Stomach (tissue), 4 donors: Measurements from ENCODE around the gene ANKRD31.

Source experiments
- CTCF ChIP-seq, 7 experiments: fragments of 450-650 bp in 4 of 7; fragments of 200-600 bp in 3 of 7; sonication (generic) in 3 of 7; IDR thresholded peaks; one replicate each; pipeline ENCODE4 v1.5.1; 2016 to 2019; ENCODE audit warnings: antibody characterized with exemption in 7 of 7, control low read depth in 2 of 7, mild to moderate bottlenecking in 1 of 7
- POLR2A ChIP-seq, 4 donors: fragments of 450-650 bp; IDR thresholded peaks; one replicate each; pipeline ENCODE4 v1.6.1; 2016; ENCODE audit warnings: antibody characterized with exemption in 4 of 4, control low read depth in 2 of 4, mild to moderate bottlenecking in 1 of 4, moderate library complexity in 1 of 4

DNA sequence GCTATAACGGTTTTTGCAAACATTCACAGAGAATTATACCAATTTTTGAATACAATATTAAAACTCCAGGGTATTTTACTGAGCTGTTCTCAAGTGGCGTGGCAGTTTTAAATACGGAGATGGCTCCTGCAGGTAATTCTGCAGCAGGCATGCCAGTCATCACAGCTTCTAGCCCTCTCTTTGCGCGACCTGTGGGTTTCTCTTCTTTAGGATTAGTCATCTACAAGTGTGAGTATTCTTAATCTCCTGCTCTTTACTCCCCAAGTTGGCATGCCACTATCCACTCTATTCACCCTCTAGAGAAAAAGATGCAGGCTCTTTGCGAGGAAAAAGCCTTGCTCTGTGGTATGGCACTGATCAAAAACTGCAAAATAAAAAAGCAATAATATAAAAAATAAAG is 43.9 kb downstream of the ANKRD31 start:
- TF ChIP-seq POLR2A (IDR thresholded peaks at IDR 0.05): no peak
- TF ChIP-seq CTCF (IDR thresholded peaks at IDR 0.05): no peak
